Measurements from ENCODE around the gene RGS9BP. TPM values are rescaled to one million over a fixed set of nuclear protein-coding genes. Genes with fewer than 3 reads are reported as not detected.

RGS9BP gene
- total RNA-seq, 1 donor from 2014 or later: not detected

DNA sequence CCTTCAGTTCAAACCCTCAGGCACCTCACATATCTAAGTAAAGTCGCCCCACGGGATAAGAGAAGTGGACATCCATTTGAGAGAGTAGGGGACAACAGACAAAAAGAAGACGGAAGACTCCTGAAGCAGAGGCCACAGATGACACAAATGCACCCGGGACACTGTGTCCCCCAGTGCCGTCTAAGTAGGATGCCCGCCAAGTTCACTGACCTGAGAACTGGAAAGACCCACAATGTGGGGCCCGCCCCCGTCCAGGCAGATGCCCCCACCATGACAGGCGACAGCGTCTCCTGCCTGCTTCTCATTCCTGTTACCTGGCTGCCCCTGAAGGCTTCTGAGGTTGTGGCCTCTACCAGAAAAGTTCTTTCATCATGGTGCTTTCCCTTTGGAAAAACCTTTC lies 17.6 kb upstream of the RGS9BP start:
- H3K9me3 Mint-ChIP-seq: no peaks in the 10 kb centered on the region
- no peak overlapping the region for H3K27ac Mint-ChIP-seq (ENCODE audit: unreplicated experiment)

GRCh38 chr19:32658527-32658926 lies 17.1 kb upstream of the RGS9BP start:
- Mint-ChIP-seq H3K36me3 (ENCODE audit: low read depth) (no peaks in the 10 kb centered on the region), H3K4me3 (no peak overlapping the region), H3K27ac (ENCODE audit: unreplicated experiment) (no peak overlapping the region), H3K4me1 (no peaks in the 10 kb centered on the region), H3K27me3 (ENCODE audit: low read depth) (no peaks in the 10 kb centered on the region), H3K9me3 (no peaks in the 10 kb centered on the region)
- TF ChIP-seq, protein P1, sequence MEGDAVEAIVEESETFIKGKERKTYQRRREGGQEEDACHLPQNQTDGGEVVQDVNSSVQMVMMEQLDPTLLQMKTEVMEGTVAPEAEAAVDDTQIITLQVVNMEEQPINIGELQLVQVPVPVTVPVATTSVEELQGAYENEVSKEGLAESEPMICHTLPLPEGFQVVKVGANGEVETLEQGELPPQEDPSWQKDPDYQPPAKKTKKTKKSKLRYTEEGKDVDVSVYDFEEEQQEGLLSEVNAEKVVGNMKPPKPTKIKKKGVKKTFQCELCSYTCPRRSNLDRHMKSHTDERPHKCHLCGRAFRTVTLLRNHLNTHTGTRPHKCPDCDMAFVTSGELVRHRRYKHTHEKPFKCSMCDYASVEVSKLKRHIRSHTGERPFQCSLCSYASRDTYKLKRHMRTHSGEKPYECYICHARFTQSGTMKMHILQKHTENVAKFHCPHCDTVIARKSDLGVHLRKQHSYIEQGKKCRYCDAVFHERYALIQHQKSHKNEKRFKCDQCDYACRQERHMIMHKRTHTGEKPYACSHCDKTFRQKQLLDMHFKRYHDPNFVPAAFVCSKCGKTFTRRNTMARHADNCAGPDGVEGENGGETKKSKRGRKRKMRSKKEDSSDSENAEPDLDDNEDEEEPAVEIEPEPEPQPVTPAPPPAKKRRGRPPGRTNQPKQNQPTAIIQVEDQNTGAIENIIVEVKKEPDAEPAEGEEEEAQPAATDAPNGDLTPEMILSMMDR (conservative IDR thresholded peaks at IDR 0.05): no peak
- DNase-seq (ENCODE audit: low read depth, low spot score): no peak

More for the DNA sequence above, 17.6 kb upstream of the RGS9BP start:
- Mint-ChIP-seq H3K36me3 (ENCODE audit: low read depth) (no peaks in the 10 kb centered on the region), H3K4me3 (no peak overlapping the region), H3K4me1 (no peaks in the 10 kb centered on the region), H3K27me3 (ENCODE audit: low read depth) (no peaks in the 10 kb centered on the region)
- DNase-seq (ENCODE audit: low read depth, low spot score): no peak
- TF ChIP-seq, protein P1 (conservative IDR thresholded peaks at IDR 0.05): no peak

- no peak overlapping the region for H3K27ac Mint-ChIP-seq (ENCODE audit: unreplicated experiment)
- TF ChIP-seq, protein P1 (conservative IDR thresholded peaks at IDR 0.05): no peak
Measured at GRCh38 chr19:32661318-32661717, 14.3 kb upstream of the RGS9BP start.

GRCh38 chr19:32662186-32662585 lies 13.5 kb upstream of the RGS9BP start:
- H3K4me3 Mint-ChIP-seq: no peak overlapping the region
- no peaks in the 10 kb centered on the region for H3K9me3 Mint-ChIP-seq
- H3K27ac Mint-ChIP-seq (ENCODE audit: unreplicated experiment): no peak overlapping the region
- H3K4me1 Mint-ChIP-seq: no peaks in the 10 kb centered on the region
- H3K36me3 Mint-ChIP-seq (ENCODE audit: low read depth): peaks cover 3% of the 10 kb centered on the region
- TF ChIP-seq, protein P1 (conservative IDR thresholded peaks at IDR 0.05): no peak
- no peak for DNase-seq (ENCODE audit: low read depth, low spot score)
- no peaks in the 10 kb centered on the region for H3K27me3 Mint-ChIP-seq (ENCODE audit: low read depth)

More at GRCh38 chr19:32661318-32661717, 14.3 kb upstream of the RGS9BP start:
- H3K27me3 Mint-ChIP-seq (ENCODE audit: low read depth): no peaks in the 10 kb centered on the region
- DNase-seq (ENCODE audit: low read depth, low spot score): no peak
- H3K9me3 Mint-ChIP-seq: no peaks in the 10 kb centered on the region
- no peaks in the 10 kb centered on the region for H3K4me1 Mint-ChIP-seq
- H3K4me3 Mint-ChIP-seq: no peak overlapping the region
- peaks cover 3% of the 10 kb centered on the region for H3K36me3 Mint-ChIP-seq (ENCODE audit: low read depth)

DNA sequence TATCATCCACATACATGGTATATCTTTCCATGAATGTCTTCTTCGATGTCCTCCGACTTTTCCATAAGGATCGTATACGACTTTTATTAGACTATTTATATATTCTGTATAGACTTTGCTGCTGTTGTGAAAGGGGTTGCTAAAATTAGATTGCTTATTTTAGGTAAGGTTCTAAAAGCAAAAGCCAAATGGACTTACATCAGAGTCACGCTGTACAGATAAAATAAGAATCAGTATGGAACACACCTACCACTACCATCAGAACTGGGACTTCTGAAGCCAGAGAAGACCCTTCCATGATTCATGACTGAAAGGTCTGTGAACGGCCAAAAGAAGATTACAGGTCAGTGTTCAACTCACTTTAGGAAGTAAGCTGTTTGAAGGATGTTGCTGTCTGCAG lies 9.6 kb upstream of the RGS9BP start:
- peaks cover 3% of the 10 kb centered on the region for H3K36me3 Mint-ChIP-seq (ENCODE audit: low read depth)
- H3K4me3 Mint-ChIP-seq: no peak overlapping the region

More for the DNA sequence above, 9.6 kb upstream of the RGS9BP start:
- H3K27me3 Mint-ChIP-seq (ENCODE audit: low read depth): no peaks in the 10 kb centered on the region
- no peak for DNase-seq (ENCODE audit: low read depth, low spot score)
- no peak overlapping the region for H3K27ac Mint-ChIP-seq (ENCODE audit: unreplicated experiment)
- TF ChIP-seq, protein P1 (conservative IDR thresholded peaks at IDR 0.05): no peak
- H3K9me3 Mint-ChIP-seq: no peaks in the 10 kb centered on the region
- H3K4me1 Mint-ChIP-seq: no peaks in the 10 kb centered on the region
